ENCODE measurements around the gene HS1BP3. TPM values are rescaled to one million over a fixed set of nuclear protein-coding genes. Genes with fewer than 3 reads are reported as not detected.
A peak's percentile ranks its signal among the peaks of the same experiment; 100 is the strongest.

Gene HS1BP3
- total RNA-seq, 1 donor from 2014 or later = 23.8 TPM

DNA sequence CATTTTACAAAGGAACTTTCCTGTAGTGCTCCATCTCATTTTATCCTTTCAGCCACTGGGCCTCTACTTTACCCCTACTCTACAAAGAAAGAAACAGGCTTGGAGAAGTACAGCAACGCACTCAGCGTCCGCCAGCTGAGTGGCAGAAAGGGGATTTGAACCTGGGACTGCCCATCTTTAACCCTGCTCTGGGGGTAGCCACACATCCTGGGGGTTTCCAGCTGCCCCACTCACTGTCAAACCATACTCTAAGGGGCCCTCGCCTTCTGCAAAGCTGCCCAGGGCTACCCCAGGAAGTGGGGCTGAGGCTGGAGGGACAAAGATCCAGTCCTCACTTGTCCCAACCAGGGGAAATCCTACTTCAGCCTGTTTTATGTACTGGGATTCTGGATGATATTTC lies 17.9 kb downstream of the HS1BP3 start:
- no peak for DNase-seq
- Mint-ChIP-seq H3K9me3 (ENCODE audit: unreplicated experiment) (peaks cover 7% of the 10 kb centered on the region), H3K27me3 (ENCODE audit: unreplicated experiment) (peaks cover 2% of the 10 kb centered on the region), H3K4me3 (ENCODE audit: unreplicated experiment) (no peak overlapping the region), H3K4me1 (ENCODE audit: low read depth, unreplicated experiment) (peaks cover 21% of the 10 kb centered on the region), H3K27ac (ENCODE audit: unreplicated experiment) (no peak overlapping the region), H3K36me3 (ENCODE audit: unreplicated experiment) (no peaks in the 10 kb centered on the region)
- no peak for TF ChIP-seq CTCF (IDR thresholded peaks at IDR 0.05; ENCODE audit: partially characterized antibody, unreplicated experiment)

- H3K27ac Mint-ChIP-seq (ENCODE audit: unreplicated experiment) = no peak overlapping the region
- no peak for DNase-seq
- H3K36me3 Mint-ChIP-seq (ENCODE audit: unreplicated experiment) = no peaks in the 10 kb centered on the region
- peaks cover 2% of the 10 kb centered on the region for H3K27me3 Mint-ChIP-seq (ENCODE audit: unreplicated experiment)
- peaks cover 23% of the 10 kb centered on the region for H3K4me1 Mint-ChIP-seq (ENCODE audit: low read depth, unreplicated experiment)
- no peak for TF ChIP-seq CTCF (IDR thresholded peaks at IDR 0.05; ENCODE audit: partially characterized antibody, unreplicated experiment)
- peaks cover 7% of the 10 kb centered on the region for H3K9me3 Mint-ChIP-seq (ENCODE audit: unreplicated experiment)
- H3K4me3 Mint-ChIP-seq (ENCODE audit: unreplicated experiment) = no peak overlapping the region
Observed at GRCh38 chr2:20632446-20632990, 18.4 kb downstream of the HS1BP3 start.

GRCh38 chr2:20631617-20632307 lies 19.1 kb downstream of the HS1BP3 start:
- Mint-ChIP-seq H3K36me3 (ENCODE audit: unreplicated experiment) (no peaks in the 10 kb centered on the region), H3K4me3 (ENCODE audit: unreplicated experiment) (no peak overlapping the region), H3K9me3 (ENCODE audit: unreplicated experiment) (peaks cover 9% of the 10 kb centered on the region), H3K27me3 (ENCODE audit: unreplicated experiment) (peaks cover 3% of the 10 kb centered on the region), H3K27ac (ENCODE audit: unreplicated experiment) (no peak overlapping the region), H3K4me1 (ENCODE audit: low read depth, unreplicated experiment) (peaks cover 28% of the 10 kb centered on the region)
- no peak for TF ChIP-seq CTCF (IDR thresholded peaks at IDR 0.05; ENCODE audit: partially characterized antibody, unreplicated experiment)
- no peak for DNase-seq

GRCh38 chr2:20630967-20631366 lies 19.9 kb downstream of the HS1BP3 start:
- no peak for TF ChIP-seq CTCF (IDR thresholded peaks at IDR 0.05; ENCODE audit: partially characterized antibody, unreplicated experiment)
- DNase-seq = no peak
- Mint-ChIP-seq H3K27me3 (ENCODE audit: unreplicated experiment) (peaks cover 9% of the 10 kb centered on the region), H3K4me1 (ENCODE audit: low read depth, unreplicated experiment) (peaks cover 32% of the 10 kb centered on the region), H3K9me3 (ENCODE audit: unreplicated experiment) (peaks cover 9% of the 10 kb centered on the region), H3K36me3 (ENCODE audit: unreplicated experiment) (no peaks in the 10 kb centered on the region), H3K27ac (ENCODE audit: unreplicated experiment) (no peak overlapping the region), H3K4me3 (ENCODE audit: unreplicated experiment) (no peak overlapping the region)

- DNase-seq = peak; percentile 42
- TF ChIP-seq CTCF (IDR thresholded peaks at IDR 0.05; ENCODE audit: partially characterized antibody, unreplicated experiment) = no peak
- H3K4me3 Mint-ChIP-seq (ENCODE audit: unreplicated experiment) = no peak overlapping the region
- peaks cover 11% of the 10 kb centered on the region for H3K27me3 Mint-ChIP-seq (ENCODE audit: unreplicated experiment)
- H3K27ac Mint-ChIP-seq (ENCODE audit: unreplicated experiment) = peak overlapping the region; percentile 52
- peaks cover 27% of the 10 kb centered on the region for H3K4me1 Mint-ChIP-seq (ENCODE audit: low read depth, unreplicated experiment)
- H3K9me3 Mint-ChIP-seq (ENCODE audit: unreplicated experiment) = peaks cover 7% of the 10 kb centered on the region
- H3K36me3 Mint-ChIP-seq (ENCODE audit: unreplicated experiment) = no peaks in the 10 kb centered on the region
Observed at GRCh38 chr2:20629581-20630171, 21.2 kb downstream of the HS1BP3 start.

Data from glutamatergic neuron (in vitro differentiated cells).